NOMO-1 (cell line): Measurements from ENCODE around the gene IRX5.
A peak's percentile ranks its signal among the peaks of the same experiment; 100 is the strongest.

Experiments
- DNase-seq, 2 experiments: peaks; one replicate each; lab custom pipeline; 2025; ENCODE audit not compliant: unreplicated experiment in 2 of 2; lab: John Stamatoyannopoulos, UW

The IRX5 gene

DNA sequence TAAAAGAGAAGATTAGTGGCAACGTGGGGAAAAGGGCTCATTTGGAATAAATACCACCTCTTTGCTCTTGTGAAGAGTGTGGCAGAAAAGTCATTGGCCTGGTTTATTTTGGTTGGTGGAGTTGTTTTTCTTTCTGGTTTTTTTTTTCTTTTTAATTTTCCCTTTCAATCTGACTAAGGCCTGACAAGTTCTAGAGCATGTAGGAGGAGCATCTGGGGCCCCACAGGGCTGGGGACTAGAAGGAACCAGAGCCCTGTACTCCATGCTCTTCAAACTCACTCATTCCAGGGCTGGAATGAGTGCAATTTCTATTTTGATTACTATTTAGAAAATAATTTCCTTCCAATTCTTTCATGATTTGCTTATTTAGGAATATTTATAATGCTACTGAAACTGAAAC is 13.3 kb downstream of the IRX5 start:
- no peak for DNase-seq

DNA sequence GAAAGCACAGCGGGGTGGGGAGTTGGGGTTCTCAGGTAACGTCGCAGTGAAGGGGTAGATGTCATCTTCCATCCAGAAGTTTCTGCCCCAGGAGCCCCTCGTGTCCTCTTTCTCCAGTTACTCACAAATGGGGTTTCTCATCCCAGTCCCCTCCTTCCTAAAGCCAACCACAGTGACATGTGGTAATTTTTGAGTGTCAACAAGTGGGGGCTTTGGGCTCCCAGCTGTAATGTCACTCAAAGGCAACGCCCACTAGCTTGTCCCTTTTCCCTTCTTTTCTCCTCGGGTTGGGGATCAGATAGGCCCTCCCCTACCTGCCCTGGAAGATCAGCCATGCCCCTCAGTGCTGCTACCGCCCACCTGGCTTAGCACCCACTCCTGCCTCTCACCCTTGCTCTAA is 14.4 kb downstream of the IRX5 start:
- DNase-seq: no peak

DNA sequence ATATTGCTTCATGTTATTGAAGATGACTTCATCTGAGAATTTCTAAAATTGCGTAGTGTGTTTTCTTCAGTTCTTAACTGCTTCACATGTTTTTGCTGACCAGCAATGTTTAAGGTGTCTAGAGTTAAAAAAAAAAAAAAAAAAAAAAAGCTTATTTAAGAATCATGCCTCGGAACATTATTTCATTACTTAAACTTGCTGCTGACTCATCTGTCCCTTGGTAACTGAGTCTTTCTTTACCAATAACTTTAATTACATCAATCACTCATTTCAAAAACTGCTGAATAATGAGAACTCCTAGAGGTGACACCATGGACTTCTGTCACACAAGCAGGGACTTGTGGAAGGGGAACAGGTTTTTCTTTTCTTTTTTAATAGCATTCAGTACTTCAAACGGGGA is 16.2 kb downstream of the IRX5 start:
- DNase-seq: no peak

DNA sequence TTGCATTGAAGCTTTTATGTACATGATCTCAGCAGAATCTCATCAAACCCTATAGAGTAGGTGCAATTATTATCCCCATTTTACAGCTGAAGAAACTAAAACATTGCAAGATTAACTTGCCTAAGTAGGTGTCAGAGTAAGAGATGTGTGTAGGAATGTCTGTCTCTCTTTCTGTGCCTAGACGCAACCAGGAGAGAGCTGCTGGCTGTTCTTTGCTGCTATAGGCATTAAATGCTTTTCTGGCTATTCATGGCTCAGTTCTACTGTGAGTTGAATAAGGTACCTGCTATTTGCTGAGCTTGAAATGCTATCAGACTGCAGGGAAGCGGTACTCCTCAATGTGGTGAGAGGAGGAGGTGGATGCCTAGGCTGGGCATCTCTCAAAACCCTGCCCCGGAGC is 17.0 kb downstream of the IRX5 start:
- DNase-seq: no peak

DNA sequence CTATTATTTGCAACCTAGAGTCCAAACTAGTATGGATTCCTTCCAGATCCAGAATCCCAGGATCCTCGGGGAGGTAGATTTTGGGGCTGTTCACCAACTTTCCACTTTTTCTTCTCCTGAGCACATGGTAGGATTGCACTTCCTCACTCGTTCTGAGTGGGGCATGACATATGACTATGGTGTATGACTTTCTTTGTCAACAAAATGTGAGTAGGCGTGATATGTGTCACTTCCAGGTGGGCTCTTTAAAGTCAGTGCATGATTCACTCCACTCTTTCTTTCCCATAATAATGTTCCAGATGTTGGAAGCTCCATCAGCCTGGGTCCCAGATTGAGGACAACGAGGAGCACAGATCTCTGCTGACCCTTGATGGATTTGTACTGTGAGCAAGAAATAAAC is 21.5 kb downstream of the IRX5 start:
- no peak for DNase-seq

DNA sequence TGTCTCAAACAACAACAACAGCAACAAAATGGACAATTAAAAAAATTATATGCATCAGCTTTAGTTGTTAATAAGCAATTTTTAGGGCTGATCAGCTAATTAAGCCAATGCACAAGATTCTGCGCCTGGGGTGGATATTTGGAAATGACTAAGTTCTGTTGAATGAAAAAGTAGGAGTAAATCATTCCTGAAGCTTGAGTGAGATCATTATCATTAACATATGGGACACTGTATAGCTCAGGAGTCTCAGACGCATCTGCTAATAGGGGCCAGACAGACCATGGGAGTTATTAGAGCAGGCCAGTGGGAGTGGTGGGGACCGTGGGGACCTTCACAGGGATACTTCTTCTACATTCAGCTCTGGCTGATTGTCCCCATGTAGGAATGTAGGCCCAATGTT is 22.8 kb downstream of the IRX5 start:
- no peak for DNase-seq

DNA sequence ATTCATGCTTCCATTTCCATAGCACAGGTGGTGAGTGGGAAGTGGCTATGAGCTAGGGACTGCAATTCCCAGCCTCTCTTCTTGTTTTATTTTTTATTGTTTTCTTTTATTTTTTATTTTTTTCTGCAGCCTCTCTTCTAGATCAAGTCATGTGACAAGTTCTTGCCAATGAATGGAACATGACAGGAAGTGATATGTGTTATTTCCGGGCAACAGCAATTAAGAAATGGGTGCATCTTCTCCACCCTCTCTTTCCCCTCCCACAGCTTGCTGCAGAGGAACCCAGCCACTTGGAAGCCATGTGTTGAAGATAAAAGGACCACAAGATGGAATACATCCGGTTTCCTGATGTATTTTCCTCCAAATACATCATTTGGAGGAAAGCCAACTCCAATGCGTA is 23.6 kb downstream of the IRX5 start:
- DNase-seq: no peak

DNA sequence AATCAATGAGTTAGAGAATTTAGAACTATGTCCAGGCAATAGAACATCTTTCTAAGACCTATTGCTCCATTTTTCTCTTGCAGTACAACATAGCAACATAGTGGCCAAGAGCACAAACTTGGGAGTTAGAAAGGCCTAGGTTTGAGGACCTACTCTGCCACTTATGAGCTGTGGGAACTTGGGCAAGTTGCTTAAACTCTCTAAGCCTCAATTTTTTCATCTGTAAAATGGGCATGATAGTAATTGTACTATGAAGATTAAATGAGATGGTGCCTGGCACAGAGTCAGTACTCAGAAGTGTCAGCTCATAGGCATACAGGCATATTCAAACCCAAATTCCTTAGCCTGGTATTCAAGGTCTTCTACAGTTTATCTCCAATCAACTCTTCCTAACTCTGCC is 25.1 kb downstream of the IRX5 start:
- no peak for DNase-seq

DNA sequence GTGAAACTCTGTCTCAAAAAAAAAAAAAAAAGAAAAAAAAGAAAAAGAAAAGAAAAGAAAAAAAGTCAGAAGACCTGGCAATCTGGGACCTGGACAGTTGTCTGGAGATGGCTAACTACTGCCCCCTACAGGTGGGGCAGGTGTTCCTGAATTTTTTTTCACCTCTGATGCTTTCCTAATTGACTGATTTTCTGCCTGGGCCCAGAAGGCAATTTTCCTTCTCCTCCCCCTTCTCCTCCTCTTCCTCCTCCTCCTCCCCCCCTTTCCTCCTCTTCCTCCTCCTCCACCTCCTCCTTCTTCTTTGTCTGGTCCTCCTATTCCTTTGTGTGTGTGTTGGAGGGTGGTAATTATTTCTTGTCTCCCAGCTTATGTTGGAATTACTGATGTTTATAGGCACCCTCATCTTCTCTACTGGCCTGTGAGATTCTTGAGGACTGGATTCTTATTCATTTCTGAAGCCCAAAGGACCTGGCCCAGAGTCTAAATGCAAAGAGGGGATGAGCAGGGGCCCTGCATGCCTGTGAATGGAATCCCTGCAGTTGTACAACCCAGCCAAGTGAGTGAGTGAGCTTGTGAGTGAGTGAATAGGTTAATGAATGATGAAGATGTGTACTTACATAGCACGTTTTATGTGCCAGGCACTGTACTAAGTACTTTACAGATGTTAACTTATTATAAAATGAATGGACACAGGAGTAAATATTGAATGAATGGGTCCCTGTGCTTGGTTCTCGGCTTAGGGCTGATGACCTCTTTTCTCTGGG is 26.9 kb downstream of the IRX5 start:
- DNase-seq: peak; percentile 37 to 40

DNA sequence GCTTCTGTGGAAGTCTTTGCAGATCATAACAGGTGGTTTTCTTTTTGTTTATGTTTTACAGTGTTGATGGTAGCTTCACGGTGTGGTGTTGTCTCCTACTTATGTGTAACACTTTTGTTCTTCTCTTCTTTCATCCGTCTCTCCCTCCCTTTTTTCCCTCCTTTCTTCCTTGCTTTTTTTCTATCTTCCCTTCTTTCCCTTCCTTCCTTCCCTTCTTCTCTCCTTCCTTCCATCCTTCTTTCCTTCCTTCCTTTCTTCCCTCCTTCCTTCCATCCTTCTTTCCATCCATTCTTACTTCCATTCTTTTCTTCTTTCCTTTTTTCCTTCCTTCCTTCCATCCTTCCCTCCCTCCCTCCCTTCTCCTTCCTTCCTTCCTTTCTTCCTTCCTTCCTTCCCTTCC is 31.4 kb downstream of the IRX5 start:
- DNase-seq: no peak

DNA sequence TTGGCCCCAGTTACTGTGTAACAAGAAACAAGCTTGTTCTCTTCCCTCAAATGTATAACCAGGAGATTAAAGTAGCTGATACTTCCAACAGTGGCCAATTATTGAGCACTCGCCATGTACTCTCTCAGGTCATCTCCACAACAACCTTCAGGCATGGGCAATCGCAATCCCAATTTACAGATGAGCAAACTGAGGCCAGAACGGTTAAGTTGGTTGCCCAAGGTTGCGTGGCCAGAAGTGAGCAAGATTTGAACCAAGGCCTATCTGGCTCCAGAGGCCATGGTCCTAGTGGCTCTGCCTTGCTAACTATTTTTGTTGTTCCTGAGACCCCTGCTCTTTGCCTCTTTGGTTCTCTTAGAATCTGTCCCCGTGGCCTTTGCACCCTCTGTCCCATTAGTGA is 33.6 kb downstream of the IRX5 start:
- DNase-seq: no peak

DNA sequence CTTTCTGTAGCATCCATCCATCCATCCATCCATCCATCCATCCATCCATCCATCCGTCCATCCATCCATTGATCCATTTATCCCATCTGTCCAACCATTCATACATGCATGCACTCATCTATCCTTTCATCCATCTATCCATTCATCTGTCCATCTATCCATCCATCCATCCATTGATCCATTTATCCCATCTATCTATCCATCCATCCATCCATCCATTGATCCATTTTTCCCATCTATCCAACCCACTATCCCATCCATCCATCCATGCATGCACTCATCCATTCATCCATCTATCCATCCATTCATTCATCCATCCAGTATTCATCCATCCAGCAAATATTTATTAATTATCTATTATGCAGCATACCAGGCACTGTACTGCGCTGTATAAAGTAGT is 34.8 kb downstream of the IRX5 start:
- DNase-seq: no peak

DNA sequence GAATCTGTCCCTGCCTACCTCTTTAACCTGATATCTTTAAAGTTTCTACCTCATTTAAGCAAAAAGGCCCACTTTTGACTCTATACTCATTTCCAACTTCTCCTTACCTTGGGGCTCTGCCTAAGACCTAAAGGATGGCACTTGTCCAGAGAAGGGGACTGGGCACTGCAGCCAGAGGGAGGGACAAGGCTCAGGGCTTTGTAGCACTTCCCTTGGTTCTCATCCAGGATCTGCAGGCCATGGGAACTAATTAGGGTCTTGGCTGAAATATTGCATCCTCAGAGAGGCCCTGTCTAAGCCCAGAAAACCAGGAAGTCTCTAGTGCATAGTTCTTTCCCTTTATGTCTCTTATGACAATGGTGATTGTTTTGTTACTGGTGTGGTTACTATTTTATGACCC is 37.3 kb downstream of the IRX5 start:
- DNase-seq: no peak

DNA sequence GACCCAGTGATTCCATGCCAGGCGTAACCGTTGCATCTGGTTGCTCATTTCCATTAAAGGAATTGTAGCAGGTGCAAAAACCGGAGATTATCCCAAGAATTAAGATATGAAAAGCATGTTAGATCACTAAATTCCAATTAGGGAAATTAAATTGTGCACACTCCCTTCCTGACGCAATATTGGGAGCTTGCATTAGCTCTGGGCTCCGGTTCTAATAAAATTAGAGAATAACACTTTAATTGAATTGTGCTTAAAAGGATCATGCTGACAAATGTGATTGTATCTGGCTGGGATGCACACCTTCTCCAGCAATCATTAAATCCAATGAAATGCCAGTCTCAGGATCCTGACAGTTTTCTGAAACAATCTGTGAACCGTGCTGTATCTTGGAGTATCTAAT is 38.1 kb downstream of the IRX5 start:
- no peak for DNase-seq

DNA sequence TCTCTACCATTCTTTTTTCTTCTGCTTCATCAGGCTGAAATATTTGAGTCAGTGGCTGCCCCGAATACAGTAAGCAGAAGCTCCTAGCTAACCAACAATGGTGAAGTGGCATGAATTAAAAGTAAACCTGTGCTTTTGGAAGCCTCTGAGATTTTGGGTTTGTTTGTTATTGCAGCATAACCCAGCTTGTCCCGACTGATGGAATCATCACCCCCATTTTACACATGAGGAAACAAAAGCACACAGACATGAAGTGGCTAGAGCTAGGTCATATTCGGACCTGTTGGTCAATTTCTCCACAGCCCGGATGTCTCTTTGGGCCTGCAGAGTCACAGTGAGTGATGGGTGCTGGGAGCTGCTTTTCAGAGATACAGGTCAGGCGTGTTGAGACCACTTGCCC is 39.4 kb downstream of the IRX5 start:
- no peak for DNase-seq

DNA sequence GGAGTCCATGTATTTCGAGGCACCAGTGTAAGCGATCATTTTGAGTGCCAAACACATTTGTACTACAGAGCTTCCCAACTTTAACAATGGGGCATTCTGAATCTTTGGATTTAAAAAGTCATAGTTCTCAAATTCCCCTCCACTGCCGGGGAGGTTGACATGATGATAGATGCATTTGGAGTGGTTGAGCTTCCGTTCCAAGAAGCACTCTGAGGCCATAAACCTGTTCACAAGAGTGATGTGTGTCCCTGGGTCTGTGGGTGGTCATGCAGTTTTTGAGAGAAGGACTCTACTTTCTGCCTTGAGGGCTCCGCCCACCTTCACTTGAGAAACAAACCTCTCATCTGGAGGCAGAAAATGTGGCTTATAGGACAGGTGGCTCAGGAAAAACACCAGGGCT is 43.7 kb downstream of the IRX5 start:
- DNase-seq: no peak

DNA sequence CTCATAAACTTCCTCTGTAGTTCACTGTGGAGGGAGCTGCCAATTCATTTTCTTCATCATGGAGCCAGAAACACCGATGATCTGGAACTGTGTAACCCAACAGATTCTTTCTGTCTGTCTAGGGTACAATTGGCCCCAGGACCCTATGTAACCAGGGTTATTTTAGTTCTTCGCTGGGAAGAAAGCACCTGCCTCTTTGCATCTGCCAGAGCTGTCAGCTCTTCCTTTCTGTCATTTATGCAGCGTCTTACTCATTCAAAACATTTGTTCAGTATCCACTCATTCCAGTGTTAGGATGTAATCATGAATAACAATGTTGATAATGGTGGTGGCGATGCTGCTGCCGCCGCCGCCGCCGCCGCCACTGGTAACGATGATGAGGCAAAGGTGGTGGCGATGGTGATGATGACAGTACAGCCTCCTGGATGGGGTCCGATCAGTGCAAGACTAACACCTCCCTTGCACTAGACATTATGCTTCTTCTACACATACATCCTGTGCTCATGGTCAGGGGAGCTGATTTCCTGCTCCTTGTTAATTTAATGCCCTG is 46.1 kb downstream of the IRX5 start:
- no peak for DNase-seq

DNA sequence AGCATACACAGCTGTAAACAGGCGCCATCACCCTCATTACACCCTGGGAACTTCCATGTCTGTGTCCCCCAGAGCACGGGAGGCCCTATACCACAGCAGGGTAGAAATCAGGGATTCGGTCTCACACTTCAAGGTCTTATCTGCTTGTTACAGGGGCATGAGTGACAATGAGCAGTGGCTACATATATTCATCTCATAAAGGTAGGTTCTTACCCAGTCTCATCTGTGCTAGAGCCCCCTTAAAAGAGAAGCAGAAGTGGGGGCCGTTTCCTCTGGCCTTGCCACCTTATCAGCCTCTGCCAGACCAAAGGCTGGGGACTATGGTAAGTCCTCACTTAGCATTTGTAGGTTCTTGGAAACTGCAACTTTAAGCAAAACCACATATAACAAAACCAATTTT is 46.5 kb downstream of the IRX5 start:
- no peak for DNase-seq

DNA sequence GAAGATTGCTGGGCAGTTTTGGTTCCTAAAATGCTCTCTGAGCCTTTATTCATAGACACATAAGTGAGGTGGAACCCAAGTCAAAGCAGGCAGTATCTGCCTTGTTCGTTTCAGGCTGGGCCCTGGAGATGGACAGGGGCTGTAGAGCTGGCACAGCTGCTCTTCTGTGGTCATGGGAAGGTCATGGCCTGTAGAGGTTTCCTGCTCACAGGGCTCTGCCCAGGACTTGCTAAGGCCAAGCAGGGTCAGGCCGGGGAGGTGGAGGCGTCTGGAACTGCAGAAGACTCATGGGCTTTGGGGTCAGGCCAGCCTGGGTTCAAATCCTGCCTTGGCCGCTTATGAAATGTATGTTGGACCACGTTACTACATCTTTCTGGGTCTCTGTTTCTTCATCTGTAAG is 50.2 kb downstream of the IRX5 start:
- DNase-seq: no peak
